AG10803 (cell line): ENCODE results near the gene PIK3R3.

Experiments used
- DNase-seq: peaks from one replicate; pipeline ENCODE4 v3.0.0; 2010; ENCODE audit warnings: low read depth
- H3K4me3 ChIP-seq: 2 replicates; pipeline ENCODE4 v1.5.1; 2011; ENCODE audit warnings: mild to moderate bottlenecking, low read length, control low read depth
- CTCF ChIP-seq: conservative IDR thresholded peaks from 2 replicates; pipeline ENCODE4 v1.5.1; 2011; ENCODE audit warnings: mild to moderate bottlenecking, low read length, control low read depth, inconsistent platforms

Gene PIK3R3

GRCh38 chr1:46153732-46154131 is 21.3 kb upstream of the PIK3R3 start:
- DNase-seq, result no peak
- TF ChIP-seq CTCF, result no peak
- H3K4me3 ChIP-seq, result no peak overlapping the region

DNA sequence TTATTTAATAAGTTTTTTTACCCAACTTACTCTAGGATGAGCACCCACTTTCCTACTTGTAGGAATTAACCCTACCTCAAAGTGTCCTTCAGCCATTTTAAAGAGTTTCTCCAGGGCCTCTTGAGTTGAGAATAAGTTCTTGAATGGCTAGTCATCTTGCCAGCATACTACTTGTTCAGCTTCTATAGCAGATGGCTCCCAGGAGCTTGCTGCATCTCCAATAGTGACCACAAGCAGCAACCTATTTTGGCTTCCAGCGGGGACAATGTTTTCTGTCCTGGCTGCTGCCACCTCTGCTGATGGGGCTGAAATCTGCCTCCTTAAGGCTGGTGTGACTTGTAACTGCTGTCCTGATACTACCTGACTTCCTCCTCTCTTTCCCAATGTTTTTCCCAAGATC is 20.8 kb upstream of the PIK3R3 start:
- DNase-seq, result peak; percentile 18
- H3K4me3 ChIP-seq, result no peak overlapping the region
- TF ChIP-seq CTCF, result no peak

- peak; percentile 80 for DNase-seq
- no peak overlapping the region for H3K4me3 ChIP-seq
- TF ChIP-seq CTCF, result no peak
These were observed 19.6 kb upstream of the PIK3R3 start for GRCh38 chr1:46152016-46152415.

DNA sequence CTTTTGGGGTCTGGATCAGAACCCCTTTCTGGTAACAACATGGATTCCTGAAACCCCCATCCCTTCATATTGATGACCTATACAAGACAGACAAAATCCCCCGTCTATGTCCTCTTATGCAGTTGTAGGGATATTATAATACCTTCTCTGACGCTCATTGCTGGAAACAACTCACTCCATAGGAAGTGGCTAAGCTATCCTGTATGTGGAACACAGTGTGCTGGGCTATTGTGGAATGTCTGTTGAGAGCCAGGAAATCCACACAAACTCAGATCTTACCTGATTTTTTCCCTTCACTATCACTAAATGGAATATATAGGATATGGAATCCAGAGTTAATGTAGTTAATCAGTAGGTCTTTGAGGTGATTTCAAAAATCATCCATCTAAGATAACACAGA is 17.7 kb upstream of the PIK3R3 start:
- TF ChIP-seq CTCF, result no peak
- no peak overlapping the region for H3K4me3 ChIP-seq
- DNase-seq, result no peak

GRCh38 chr1:46148318-46148717 is 15.9 kb upstream of the PIK3R3 start:
- no peak for DNase-seq

DNA sequence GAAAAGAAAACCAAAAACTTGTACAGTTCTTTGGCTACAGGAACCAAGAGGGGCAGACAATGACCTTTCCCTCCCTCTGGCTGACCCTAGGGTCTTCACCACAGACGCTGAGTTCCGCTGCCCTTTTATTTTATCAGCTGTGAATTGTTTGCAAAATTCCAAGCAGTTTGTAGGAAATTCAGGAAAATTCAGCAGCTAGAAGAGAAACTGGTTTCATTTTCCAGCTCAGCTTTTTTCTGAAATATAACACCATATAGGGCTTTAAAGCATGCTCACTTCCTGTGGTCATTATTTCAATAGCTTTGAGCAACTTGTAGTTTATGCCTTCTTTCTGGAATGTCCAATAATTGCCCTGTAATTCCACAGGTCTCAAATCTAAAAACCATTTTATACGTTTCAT is 5.5 kb upstream of the PIK3R3 start:
- TF ChIP-seq CTCF, result no peak
- peak overlapping the region; percentile 22; the same call in 1 of the 2 replicates for H3K4me3 ChIP-seq
- peak; percentile 31 for DNase-seq

More at GRCh38 chr1:46148318-46148717, 15.9 kb upstream of the PIK3R3 start:
- H3K4me3 ChIP-seq, result no peak overlapping the region
- no peak for TF ChIP-seq CTCF

GRCh38 chr1:46136711-46137110 is 4.3 kb upstream of the PIK3R3 start:
- H3K4me3 ChIP-seq, result no peak overlapping the region
- TF ChIP-seq CTCF, result no peak
- DNase-seq, result no peak
